ENCODE results near the gene BUD31. TPM values are rescaled to one million over a fixed set of nuclear protein-coding genes. Genes with fewer than 3 reads are reported as not detected.

Gene BUD31
- total RNA-seq, 4 donors from 2014 or later = 55.9 to 87.3 (median 75.8) TPM

- Histone ChIP-seq H3K4me1 (peaks cover 0 to 84% (median 20%) of the 10 kb centered on the region in 4 donors), H3K27ac (peak overlapping the region in 2 of 4 donors; percentile 70 to 88), H3K27me3 (no peaks in the 10 kb centered on the region), H3K36me3 (peaks cover 0 to 89% (median 6%) of the 10 kb centered on the region in 3 donors), H3K4me3 (no peak overlapping the region), H3K9me3 (no peaks in the 10 kb centered on the region)
- no peak for DNase-seq (ENCODE audit: low spot score in 2 of 2)
- TF ChIP-seq, protein P1, sequence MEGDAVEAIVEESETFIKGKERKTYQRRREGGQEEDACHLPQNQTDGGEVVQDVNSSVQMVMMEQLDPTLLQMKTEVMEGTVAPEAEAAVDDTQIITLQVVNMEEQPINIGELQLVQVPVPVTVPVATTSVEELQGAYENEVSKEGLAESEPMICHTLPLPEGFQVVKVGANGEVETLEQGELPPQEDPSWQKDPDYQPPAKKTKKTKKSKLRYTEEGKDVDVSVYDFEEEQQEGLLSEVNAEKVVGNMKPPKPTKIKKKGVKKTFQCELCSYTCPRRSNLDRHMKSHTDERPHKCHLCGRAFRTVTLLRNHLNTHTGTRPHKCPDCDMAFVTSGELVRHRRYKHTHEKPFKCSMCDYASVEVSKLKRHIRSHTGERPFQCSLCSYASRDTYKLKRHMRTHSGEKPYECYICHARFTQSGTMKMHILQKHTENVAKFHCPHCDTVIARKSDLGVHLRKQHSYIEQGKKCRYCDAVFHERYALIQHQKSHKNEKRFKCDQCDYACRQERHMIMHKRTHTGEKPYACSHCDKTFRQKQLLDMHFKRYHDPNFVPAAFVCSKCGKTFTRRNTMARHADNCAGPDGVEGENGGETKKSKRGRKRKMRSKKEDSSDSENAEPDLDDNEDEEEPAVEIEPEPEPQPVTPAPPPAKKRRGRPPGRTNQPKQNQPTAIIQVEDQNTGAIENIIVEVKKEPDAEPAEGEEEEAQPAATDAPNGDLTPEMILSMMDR (IDR thresholded peaks at IDR 0.05) = no peak
- peak in 1 of 2 donors; percentile 10 for TF ChIP-seq EP300 (IDR thresholded peaks at IDR 0.05)
- no peak for TF ChIP-seq POLR2A (IDR thresholded peaks at IDR 0.05)
- 41 to 50% methylated on average over 18 to 21 of the region's 21 CpGs for WGBS, 2 donors
Measured at GRCh38 chr7:99396418-99397296, 12.1 kb upstream of the BUD31 start.

GRCh38 chr7:99397297-99397983 is 11.3 kb upstream of the BUD31 start:
- no peak for TF ChIP-seq EP300 (IDR thresholded peaks at IDR 0.05)
- no peak for TF ChIP-seq POLR2A (IDR thresholded peaks at IDR 0.05)
- H3K4me1 ChIP-seq = peaks cover 0 to 79% (median 16%) of the 10 kb centered on the region in 4 donors
- H3K4me3 ChIP-seq = no peak overlapping the region
- H3K27me3 ChIP-seq = no peaks in the 10 kb centered on the region
- 74 to 77% methylated on average over 16 to 17 of the region's 18 CpGs for WGBS, 2 donors
- no peak for DNase-seq (ENCODE audit: low spot score in 2 of 2)
- peaks cover 0 to 89% (median 6%) of the 10 kb centered on the region in 3 donors for H3K36me3 ChIP-seq
- no peaks in the 10 kb centered on the region for H3K9me3 ChIP-seq
- H3K27ac ChIP-seq = peak overlapping the region in 3 of 4 donors; percentile 23 to 88 (median 70)

DNA sequence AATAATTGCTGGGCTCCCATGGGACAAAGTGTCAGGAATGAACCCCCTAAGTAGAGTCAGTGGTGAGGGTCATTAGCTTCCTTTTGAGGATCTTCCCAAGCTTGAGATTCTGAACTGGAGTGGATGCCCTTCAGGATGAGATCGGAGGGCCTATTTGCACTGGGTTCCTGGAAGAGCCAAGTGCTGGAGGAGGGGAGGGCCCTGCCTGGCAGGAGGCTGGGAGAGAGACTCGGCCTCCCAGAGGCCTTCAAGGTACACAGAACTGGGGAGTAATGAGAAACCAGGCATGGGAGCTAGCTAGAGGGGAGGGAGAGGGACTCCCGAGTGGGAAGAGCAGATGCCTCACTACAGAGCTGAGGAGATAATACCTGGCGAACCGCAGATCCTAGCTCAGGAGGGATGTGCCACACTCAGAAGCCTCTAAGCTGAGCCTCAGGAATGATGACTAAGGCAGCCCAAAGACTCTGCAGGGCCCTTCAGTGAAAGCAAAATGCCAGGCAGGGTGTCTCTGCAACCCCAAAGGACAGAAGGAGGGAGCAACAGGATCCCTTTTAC is 9.8 kb upstream of the BUD31 start:
- Histone ChIP-seq H3K27me3 (no peaks in the 10 kb centered on the region), H3K4me3 (no peak overlapping the region), H3K9me3 (no peaks in the 10 kb centered on the region), H3K4me1 (peaks cover 0 to 72% (median 9%) of the 10 kb centered on the region in 4 donors), H3K36me3 (peaks cover 0 to 99% (median 9%) of the 10 kb centered on the region in 3 donors), H3K27ac (peak overlapping the region in 2 of 4 donors; percentile 28 to 88)
- no peak for DNase-seq (ENCODE audit: low spot score in 2 of 2)
- TF ChIP-seq, protein P1 (IDR thresholded peaks at IDR 0.05) = no peak
- WGBS, 2 donors = 72% methylated on average over 5 of the region's 5 CpGs

DNA sequence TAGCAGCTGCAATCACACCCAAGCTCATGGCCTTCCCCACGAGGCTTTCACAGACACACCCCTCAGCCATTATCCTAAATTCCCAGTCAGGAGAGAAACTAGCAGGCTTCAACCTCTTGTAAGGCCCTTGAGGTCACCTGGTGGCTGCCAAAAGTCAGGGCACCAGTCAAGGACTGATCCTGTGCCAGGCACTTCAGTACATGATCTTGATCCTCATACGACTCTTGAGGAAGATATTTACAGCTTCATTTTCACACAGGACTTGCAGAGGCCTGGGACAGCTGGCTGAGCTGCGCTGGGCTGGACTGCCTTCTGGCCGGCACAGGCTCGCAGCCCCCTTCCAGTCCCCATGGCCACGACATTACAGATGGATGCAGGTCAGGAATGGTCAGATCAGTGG is 9.2 kb upstream of the BUD31 start:
- H3K4me1 ChIP-seq = peaks cover 0 to 72% (median 11%) of the 10 kb centered on the region in 4 donors
- TF ChIP-seq, protein P1 (IDR thresholded peaks at IDR 0.05) = no peak
- TF ChIP-seq EP300 (IDR thresholded peaks at IDR 0.05) = no peak
- TF ChIP-seq POLR2A (IDR thresholded peaks at IDR 0.05) = no peak
- peaks cover 0 to 99% (median 9%) of the 10 kb centered on the region in 3 donors for H3K36me3 ChIP-seq
- H3K9me3 ChIP-seq = no peaks in the 10 kb centered on the region
- H3K27ac ChIP-seq = peak overlapping the region in 1 of 4 donors; percentile 88
- H3K27me3 ChIP-seq = no peaks in the 10 kb centered on the region
- WGBS, 2 donors = 60 to 69% methylated on average over 6 of the region's 6 CpGs
- DNase-seq (ENCODE audit: low spot score in 2 of 2) = no peak
- no peak overlapping the region for H3K4me3 ChIP-seq

DNA sequence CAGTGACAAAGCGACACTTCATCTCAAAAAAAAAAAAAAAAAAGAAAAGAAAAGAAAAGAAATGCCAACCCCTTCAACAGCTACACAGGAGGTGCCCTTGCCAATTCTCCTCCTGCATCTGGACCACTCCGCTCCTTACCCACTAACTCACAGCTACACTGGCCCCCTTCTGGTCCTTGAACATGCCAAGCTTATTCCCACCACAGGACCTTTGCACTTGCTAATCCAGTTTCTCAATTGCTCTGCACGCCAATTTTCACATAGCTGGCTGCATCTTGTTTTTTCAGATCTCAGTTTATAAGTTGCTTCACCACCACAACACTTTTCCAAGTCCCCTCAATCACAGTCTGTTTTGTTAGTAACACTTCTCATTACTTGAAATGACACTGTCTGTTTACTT is 5.9 kb upstream of the BUD31 start:
- H3K36me3 ChIP-seq = peaks cover 0 to 72% (median 3%) of the 10 kb centered on the region in 3 donors
- H3K27me3 ChIP-seq = no peaks in the 10 kb centered on the region
- no peak overlapping the region for H3K27ac ChIP-seq
- no peak for DNase-seq (ENCODE audit: low spot score in 2 of 2)
- TF ChIP-seq EP300 (IDR thresholded peaks at IDR 0.05) (no peak), POLR2A (IDR thresholded peaks at IDR 0.05) (no peak)
- TF ChIP-seq, protein P1 (IDR thresholded peaks at IDR 0.05) = no peak
- 95 to 96% methylated on average over 3 of the region's 3 CpGs for WGBS, 2 donors
- no peaks in the 10 kb centered on the region for H3K9me3 ChIP-seq
- H3K4me3 ChIP-seq = no peak overlapping the region
- H3K4me1 ChIP-seq = peaks cover 0 to 71% (median 29%) of the 10 kb centered on the region in 4 donors
